NCI-H748 (cell line): ENCODE measurements around the gene CASZ1.

Experiments used
- DNase-seq: peaks from one replicate; lab custom pipeline; 2025; ENCODE audit not compliant: unreplicated experiment; lab: John Stamatoyannopoulos, UW

CASZ1 gene

DNA sequence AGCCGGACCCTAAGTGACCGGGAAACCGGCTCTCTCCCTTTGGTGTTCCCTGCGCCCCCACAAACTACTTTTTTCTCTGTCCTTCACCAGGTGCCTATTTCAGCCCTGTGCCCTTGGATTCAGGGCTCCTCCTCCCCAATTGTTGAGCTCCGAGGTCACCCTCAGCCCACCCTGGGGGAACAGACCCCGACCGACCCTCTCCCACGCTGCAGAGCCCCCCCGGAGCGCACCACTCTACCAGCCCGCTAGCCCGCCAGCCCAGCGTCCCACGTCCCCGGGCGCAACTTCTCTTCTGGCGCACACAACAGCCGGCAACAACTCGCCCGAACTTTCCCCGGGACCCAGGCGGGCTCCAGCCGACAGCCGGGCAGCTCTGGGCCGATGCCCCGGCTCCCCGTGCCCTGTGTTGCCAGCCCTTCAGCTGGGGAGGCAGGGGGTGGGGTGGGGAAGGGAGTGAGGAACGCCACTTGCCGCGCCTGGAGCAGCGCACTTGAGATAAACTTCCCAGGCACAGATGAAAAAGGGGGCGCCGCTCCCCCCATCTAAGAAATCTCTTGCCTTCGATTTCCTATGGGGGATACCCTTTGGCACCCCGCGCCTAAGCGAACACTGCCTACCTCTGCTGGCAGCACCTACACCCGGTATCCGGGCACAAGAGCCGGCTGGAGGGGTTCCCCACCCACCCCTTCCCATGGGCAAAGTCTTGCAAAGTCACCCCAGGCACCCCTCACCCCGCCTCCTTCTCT is 997 bp downstream of the CASZ1 start:
- peak; percentile 25 for DNase-seq

- DNase-seq = peak; percentile 59
These were observed 1.6 kb downstream of the CASZ1 start for GRCh38 chr1:10794724-10795275.

DNA sequence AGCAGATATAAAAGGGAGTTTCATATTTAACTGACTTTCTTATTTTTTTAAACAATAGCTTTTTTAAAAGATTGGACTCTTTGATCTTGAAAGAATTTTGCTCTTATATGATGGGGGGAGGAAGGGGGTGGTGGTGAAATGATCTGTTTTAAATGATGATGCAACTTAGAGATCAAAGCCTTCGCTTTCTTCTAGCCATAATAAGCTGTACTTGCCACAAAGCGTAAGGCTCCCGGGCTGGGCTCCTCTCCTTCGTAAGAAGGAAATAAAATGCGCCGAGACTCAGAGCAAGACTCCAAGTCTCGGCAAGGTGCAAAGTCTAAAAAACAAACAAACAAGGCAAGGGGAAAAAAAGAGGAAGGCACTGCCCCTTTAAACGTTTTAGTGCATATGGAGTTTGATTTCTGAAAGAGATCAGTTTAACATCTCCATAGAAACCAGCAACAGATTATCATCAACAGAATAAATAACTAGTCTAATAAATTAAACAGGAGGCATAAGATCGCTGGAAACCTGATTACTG is 3.3 kb downstream of the CASZ1 start:
- peak; percentile 60 for DNase-seq

- DNase-seq = peak; percentile 87
These were observed 5.1 kb downstream of the CASZ1 start for GRCh38 chr1:10791105-10791951.

- DNase-seq = peak; percentile 38
These were observed 6.4 kb downstream of the CASZ1 start for GRCh38 chr1:10789803-10790702.

GRCh38 chr1:10789047-10789791 is 7.2 kb downstream of the CASZ1 start:
- DNase-seq = no peak

- peak; percentile 35 for DNase-seq
These were observed 7.8 kb downstream of the CASZ1 start for GRCh38 chr1:10788592-10789006.

DNA sequence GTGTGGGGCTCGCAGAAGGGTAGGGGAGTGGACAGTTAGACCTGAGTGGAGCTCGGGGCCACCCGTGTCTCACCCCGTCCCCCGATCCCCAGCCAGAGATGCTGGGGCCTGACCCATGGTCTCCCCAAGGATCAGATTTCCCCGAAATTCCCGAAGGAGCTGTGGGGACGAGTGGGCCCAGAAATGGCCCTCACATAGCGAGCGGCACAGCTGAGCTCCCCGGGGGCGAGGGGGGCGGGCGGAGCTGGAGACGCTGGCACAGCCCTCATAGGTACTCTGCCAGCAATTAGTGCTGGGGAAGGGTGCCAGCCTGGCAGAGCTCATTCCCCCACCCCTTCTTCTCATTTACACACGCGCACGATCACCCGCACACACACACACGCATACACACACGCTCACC is 9.2 kb downstream of the CASZ1 start:
- no peak for DNase-seq

DNA sequence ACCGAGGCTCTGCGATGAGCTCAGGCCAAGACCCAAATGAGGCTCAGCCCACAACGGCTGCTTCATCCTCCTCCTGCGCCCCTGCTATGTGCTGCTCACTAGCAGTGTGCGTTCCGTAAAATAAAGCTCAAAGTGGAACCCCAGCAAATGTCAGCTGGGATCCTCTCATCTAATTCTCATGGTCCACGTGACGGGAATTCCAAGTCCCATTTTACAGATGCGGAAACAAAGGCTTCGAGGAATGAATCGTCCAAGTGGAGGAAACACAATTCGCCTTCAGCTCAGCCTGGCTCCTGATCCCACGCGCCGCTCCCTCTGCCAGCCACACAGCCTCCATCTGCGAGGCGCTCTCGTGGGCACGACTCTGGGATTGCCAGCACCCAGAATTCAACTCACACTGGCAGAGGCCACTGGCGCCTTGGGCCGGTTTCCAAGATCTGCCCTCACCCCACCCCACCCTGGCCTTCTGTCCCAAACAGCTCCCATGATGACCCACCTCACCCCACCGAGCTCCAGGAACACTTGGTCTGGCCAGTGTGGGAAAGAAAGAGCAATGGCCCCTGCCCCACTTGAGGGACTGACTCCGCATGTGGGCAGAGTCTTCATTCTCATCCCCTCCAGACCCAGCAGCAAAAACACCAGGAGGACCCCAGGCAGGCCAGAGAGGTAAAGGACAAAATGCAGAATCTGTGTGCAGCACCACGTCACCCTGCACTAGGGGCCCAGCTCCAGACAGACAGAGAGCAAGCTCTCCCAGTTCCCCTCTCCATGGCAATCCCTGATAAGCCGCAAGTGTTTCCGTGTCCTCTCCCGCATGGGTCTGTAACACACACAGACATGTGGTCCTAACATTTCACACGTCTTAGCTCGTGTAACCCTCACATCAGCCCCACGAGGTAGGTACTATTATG is 10.5 kb downstream of the CASZ1 start:
- DNase-seq = no peak

DNA sequence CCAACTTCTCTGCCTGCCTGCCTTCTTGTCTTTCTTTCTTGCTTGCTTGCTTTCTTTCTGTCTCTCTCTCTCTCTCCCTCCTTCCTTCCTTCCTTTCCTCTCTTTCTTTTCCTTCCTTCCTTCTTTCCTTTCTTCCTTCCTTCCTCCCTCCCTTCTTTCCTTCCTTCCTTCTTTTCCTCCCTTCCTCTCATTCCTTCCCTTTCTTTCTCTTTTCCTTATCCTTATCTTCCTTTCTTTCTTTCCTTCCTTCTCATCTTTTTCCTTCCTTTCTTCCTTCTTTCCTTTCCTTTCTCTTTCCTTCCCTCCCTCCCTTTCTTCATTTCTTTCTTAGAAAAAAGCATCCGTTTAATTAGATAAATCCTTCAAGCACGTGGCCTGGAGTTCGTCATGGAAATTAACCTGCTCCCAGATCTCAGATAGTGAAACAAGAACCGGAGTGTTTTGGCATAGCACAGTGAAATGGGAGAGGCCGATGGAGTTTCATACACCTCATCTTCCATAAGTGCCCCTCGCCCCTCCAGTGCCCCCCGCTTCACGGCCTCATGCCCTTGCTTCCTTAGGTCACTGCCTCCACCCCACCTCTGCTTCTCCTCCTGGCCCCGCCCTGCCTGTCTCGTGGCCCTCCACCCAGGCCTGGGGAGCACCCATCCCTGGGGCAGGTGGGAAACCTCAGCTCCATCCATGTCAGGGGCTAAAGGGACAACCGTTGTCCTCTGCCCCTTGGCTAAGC is 11.3 kb downstream of the CASZ1 start:
- no peak for DNase-seq

DNA sequence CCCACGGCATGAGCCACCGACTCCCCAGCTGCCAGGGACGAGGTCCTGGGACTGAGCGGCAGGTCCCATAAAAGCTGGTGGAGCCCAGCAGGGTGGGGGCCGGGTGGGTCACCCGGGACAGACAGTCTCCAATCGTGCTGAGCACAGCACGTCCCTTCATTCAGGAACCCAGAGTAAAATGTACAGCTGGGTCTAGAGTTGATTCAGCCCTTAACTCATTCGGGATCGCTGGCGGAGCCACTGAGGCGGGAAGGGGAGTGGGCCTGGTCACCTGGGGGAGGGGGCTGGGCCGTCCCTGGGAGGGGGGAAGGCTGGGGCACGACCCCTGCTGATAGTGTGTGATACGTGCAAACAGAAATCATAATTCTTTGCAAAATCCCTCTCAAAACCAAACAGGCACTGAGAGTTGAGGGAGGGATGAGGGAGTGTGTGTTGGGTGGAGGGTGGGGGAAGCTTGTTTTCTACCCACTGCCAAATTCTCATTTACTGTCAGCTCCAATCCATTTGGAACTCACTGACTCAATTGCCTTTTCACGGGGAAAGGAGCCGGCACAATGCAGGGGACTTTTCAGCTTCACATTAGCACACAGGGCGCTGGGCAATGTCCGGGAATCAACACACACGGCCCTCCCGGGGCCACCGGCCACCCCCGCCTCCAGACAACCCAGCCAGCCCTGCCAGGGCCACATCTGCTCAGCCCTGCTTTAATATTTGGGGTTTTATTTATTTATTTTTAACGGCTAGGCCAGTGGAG is 13.8 kb downstream of the CASZ1 start:
- DNase-seq = no peak

- DNase-seq = no peak
These were observed 15.3 kb downstream of the CASZ1 start for GRCh38 chr1:10781137-10781536.

- DNase-seq = no peak
These were observed 16.6 kb downstream of the CASZ1 start for GRCh38 chr1:10779841-10780240.

GRCh38 chr1:10779201-10779600 is 17.2 kb downstream of the CASZ1 start:
- peak; percentile 47 for DNase-seq

- no peak for DNase-seq
These were observed 17.8 kb downstream of the CASZ1 start for GRCh38 chr1:10778640-10779039.

GRCh38 chr1:10777749-10778574 is 18.5 kb downstream of the CASZ1 start:
- DNase-seq = no peak
